ENCODE results near the gene NDE1.

NDE1 gene

DNA sequence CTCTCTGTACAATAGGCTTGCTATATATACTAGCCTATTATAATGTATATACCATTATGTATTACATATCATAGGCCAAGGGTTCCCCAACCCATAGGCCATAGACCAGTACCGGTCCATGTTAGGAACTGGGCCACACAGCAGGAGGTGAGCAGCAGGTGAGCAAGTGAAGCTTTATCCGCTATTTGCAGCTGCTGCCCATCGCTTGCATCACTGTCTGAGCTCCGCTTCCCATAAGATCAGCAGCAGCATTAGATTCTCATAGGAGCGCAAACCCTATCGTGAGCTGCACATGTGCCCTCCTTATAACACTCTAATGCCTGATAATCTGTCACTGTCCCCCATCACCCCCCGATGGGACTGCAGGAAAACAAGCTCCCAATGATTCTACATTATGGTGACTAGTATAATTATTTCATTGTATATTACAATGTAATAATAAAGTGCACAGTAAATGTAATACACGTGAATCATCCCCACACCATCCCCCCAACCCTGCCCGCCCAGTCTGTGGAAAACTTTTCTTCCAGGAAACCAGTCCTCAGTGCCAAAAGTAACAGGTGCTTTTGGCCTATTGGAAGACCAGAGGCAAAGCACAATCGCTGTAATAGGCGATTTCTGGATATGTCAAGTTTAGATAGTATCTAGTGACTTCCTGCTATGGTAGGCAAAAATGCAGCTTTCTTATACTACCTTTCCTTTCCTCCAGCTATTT, 122.7 kb downstream of the NDE1 start:
- TF ChIP-seq, protein P1, sequence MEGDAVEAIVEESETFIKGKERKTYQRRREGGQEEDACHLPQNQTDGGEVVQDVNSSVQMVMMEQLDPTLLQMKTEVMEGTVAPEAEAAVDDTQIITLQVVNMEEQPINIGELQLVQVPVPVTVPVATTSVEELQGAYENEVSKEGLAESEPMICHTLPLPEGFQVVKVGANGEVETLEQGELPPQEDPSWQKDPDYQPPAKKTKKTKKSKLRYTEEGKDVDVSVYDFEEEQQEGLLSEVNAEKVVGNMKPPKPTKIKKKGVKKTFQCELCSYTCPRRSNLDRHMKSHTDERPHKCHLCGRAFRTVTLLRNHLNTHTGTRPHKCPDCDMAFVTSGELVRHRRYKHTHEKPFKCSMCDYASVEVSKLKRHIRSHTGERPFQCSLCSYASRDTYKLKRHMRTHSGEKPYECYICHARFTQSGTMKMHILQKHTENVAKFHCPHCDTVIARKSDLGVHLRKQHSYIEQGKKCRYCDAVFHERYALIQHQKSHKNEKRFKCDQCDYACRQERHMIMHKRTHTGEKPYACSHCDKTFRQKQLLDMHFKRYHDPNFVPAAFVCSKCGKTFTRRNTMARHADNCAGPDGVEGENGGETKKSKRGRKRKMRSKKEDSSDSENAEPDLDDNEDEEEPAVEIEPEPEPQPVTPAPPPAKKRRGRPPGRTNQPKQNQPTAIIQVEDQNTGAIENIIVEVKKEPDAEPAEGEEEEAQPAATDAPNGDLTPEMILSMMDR (IDR thresholded peaks at IDR 0.05) = no peak
- Histone ChIP-seq H3K27ac (peak overlapping the region; percentile 40 to 93), H3K4me3 (no peak overlapping the region)
- no peak for DNase-seq (ENCODE audit: low spot score)

DNA sequence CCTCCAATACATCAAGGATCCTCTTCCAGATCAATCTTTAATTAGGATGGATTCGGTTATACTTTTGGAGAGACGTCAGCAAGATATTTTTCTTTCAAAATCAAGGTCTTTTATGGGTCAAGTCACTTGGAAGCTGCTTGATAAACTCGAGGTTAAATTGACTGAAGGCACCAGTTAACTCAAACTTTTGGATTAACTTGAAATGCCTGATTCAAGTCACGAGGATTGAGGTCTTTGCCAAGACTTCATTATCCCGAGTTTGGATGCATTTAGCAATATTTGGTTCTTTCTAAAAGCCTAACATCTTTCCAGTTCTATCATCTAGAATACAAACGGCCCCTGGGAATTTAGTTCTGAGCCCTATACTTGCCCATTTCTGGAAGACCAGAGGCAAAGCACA, 123.9 kb downstream of the NDE1 start:
- no peak for DNase-seq (ENCODE audit: low spot score)
- TF ChIP-seq, protein P1 (IDR thresholded peaks at IDR 0.05) = no peak
- peak overlapping the region; percentile 26 to 93 for H3K27ac ChIP-seq
- H3K4me3 ChIP-seq = no peak overlapping the region

DNA sequence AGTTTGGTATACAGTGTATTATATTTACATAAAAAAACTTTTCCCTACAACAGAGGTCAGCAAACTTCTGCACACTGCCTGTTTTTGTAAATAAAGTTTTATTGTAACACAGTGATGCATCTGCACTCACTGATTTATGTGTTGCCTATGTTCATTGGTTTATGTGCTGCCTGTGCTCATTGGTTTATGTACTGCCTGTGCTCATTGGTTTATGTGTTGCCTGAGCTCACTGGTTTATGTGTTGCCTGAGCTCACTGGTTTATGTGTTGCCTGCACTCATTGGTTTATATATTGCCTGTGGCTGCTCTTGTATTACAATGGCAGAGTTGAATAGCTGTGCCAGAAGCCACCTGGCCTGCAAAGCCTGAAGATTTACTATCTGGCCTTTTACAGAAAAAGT, 125.2 kb downstream of the NDE1 start:
- TF ChIP-seq, protein P1 (IDR thresholded peaks at IDR 0.05) = no peak
- DNase-seq (ENCODE audit: low spot score) = no peak
- Histone ChIP-seq H3K4me3 (no peak overlapping the region), H3K27ac (peak overlapping the region; percentile 14 to 78)

DNA sequence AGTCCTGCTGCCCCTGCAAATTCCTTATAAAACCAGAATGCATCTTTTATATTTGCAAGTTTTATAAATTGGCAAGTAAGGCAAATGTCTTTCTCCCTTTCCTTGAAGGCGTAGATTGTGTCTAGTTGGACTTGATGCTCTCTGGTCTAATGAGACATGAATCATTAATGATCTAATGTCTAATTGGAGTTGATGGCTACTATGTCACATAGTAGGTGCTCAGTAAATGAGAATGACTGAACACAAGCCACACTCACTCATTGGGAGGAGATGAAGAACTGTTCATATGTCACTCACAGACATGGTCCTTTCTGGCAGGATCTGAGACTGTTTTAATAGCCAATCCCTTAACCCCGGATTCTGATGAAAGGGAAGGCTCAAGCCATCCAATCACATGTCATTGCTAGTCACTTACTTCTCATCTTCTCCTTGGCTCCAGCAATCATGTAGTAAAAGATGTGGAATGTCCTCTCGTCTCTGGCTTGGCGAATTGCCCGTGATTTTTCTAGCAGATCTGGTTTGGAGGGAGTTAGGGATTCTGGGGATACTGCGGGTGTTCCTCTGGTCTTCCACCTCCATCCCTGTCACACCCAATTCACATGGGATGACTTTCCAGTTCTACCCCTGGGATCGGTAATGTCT, 125.7 kb downstream of the NDE1 start:
- TF ChIP-seq, protein P1 (IDR thresholded peaks at IDR 0.05) = no peak
- Histone ChIP-seq H3K27ac (peak overlapping the region; percentile 16 to 78), H3K4me3 (no peak overlapping the region)
- DNase-seq (ENCODE audit: low spot score) = no peak

Measured in coronary artery (tissue), 2 donors.